Measurements from ENCODE around the gene TNFSF13B.
A peak's percentile ranks its signal among the peaks of the same experiment; 100 is the strongest.
"Not testable (repeated sequence)": the region's sequence is repeated elsewhere in the genome, so short reads cannot be mapped to it uniquely, and the experiment has no call there.

Gene TNFSF13B

GRCh38 chr13:108281901-108282300 lies 12.4 kb downstream of the TNFSF13B start:
- DNase-seq (ENCODE audit: low spot score): no peak

GRCh38 chr13:108283110-108283509 lies 13.6 kb downstream of the TNFSF13B start:
- DNase-seq (ENCODE audit: low spot score): no peak

- no peak for DNase-seq (ENCODE audit: low spot score)
Observed at GRCh38 chr13:108288741-108289140, 19.2 kb downstream of the TNFSF13B start.

- no peak for DNase-seq (ENCODE audit: low spot score)
Observed at GRCh38 chr13:108289819-108290218, 20.3 kb downstream of the TNFSF13B start.

- no peak for DNase-seq (ENCODE audit: low spot score)
Observed at GRCh38 chr13:108297114-108297513, 27.6 kb downstream of the TNFSF13B start.

- DNase-seq (ENCODE audit: low spot score): no peak
Observed at GRCh38 chr13:108302279-108302678, 32.8 kb downstream of the TNFSF13B start.

GRCh38 chr13:108304170-108305016 lies 34.9 kb downstream of the TNFSF13B start:
- no peak for DNase-seq (ENCODE audit: low spot score)

- DNase-seq (ENCODE audit: low spot score): no peak
Observed at GRCh38 chr13:108305655-108306054, 36.1 kb downstream of the TNFSF13B start.

GRCh38 chr13:108306860-108307259 lies 37.3 kb downstream of the TNFSF13B start:
- no peak for DNase-seq (ENCODE audit: low spot score)

GRCh38 chr13:108311596-108311995 lies 42.1 kb downstream of the TNFSF13B start:
- not testable (repeated sequence) for DNase-seq (ENCODE audit: low spot score)

GRCh38 chr13:108313382-108313781 lies 43.9 kb downstream of the TNFSF13B start:
- DNase-seq (ENCODE audit: low spot score): no peak

GRCh38 chr13:108315273-108315672 lies 45.8 kb downstream of the TNFSF13B start:
- no peak for DNase-seq (ENCODE audit: low spot score)

- no peak for DNase-seq (ENCODE audit: low spot score)
Observed at GRCh38 chr13:108315991-108316390, 46.5 kb downstream of the TNFSF13B start.

GRCh38 chr13:108316413-108316812 lies 46.9 kb downstream of the TNFSF13B start:
- no peak for DNase-seq (ENCODE audit: low spot score)

GRCh38 chr13:108322206-108322824 lies 52.8 kb downstream of the TNFSF13B start:
- peak; percentile 40 for DNase-seq (ENCODE audit: low spot score)

- no peak for DNase-seq (ENCODE audit: low spot score)
Observed at GRCh38 chr13:108323031-108323430, 53.5 kb downstream of the TNFSF13B start.

GRCh38 chr13:108325863-108326262 lies 56.3 kb downstream of the TNFSF13B start:
- DNase-seq (ENCODE audit: low spot score): no peak

- DNase-seq (ENCODE audit: low spot score): peak; percentile 44
Observed at GRCh38 chr13:108326309-108326708, 56.8 kb downstream of the TNFSF13B start.

- no peak for DNase-seq (ENCODE audit: low spot score)
Observed at GRCh38 chr13:108328848-108329247, 59.3 kb downstream of the TNFSF13B start.

- no peak for DNase-seq (ENCODE audit: low spot score)
Observed at GRCh38 chr13:108332791-108333190, 63.3 kb downstream of the TNFSF13B start.

GRCh38 chr13:108342369-108343289 lies 73.1 kb downstream of the TNFSF13B start:
- DNase-seq (ENCODE audit: low spot score): no peak

GRCh38 chr13:108345016-108345415 lies 75.5 kb downstream of the TNFSF13B start:
- no peak for DNase-seq (ENCODE audit: low spot score)

All from germinal center (tissue), 1 donor.